ENCODE data around the gene SYDE2. TPM values are rescaled to one million over a fixed set of nuclear protein-coding genes. Genes with fewer than 3 reads are reported as not detected.
A peak's percentile ranks its signal among the peaks of the same experiment; 100 is the strongest.
"Not testable (repeated sequence)": the region's sequence is repeated elsewhere in the genome, so short reads cannot be mapped to it uniquely, and the experiment has no call there.

The SYDE2 gene
- total RNA-seq, 1 donor from 2014 or later: 19.8 TPM

DNA sequence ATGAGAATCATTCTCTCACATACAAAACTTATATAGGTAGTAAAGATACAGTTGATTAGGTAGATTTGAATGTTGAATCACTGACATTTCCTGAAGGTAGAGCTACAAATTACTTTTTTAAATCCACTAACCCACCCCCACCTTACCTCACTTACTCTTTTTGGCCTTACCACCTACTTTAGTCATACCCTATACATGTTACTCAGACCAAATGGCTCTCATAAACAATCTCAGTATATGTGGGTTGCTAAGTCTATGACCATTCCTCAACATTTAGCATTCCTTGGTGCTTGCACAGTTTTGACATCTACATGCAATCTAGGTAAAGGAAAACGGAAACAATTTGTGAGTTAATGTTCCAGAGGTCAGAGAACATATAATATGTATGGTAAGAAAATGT is 26.3 kb downstream of the SYDE2 start:
- no peak for DNase-seq (ENCODE audit: low spot score)

DNA sequence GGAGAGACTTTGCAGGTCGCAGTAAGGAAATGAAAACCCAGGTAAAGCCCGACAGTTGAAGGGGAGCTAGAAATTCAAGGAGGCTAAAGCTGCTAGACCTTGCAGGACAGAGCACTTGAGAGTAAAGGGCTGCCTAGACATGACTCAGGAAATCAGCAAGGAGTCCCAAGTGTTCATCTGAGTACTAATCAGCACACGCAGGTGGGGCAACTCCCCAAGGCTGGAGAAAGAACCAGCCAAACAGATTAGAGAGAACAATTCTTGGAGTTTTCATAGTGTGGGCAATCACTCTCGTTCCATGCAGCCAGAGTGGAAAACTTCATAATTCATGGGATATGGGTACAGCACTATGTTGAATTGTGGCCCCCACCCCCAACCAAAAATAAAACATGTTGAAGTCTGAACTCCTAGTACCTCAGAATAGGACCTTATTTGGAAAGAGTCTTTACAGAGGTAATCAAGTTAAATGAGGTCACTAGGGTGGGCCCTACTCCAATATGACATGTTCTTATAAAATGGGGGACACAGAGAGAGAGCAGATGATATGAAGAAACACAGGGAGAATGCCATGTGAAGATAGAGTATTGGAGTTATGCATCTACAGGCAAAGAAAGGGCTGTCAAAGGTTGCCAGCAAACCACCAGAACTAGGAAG is 28.0 kb downstream of the SYDE2 start:
- no peak for DNase-seq (ENCODE audit: low spot score)

DNA sequence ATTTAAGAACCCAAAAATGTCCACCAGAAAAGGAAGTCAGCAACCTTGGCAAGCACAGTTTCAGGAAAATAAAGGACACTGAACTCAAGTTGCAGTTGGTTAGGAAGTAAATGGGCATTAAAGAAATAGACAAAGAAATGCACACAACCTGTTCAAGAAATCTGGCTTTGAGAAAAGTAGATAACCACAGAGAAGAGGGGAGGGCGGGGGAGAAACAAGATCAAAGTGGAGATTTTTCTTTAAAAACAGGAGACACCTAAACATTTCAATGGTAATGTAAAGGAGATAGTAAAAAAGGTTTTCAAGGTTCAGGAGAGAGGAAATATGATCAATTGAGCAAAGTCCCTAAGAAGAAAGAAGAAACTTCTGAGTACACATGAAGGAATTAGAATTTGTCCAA is 29.1 kb downstream of the SYDE2 start:
- no peak for DNase-seq (ENCODE audit: low spot score)

- DNase-seq (ENCODE audit: low spot score): no peak
Observed at GRCh38 chr1:85168884-85169283, 31.9 kb downstream of the SYDE2 start.

DNA sequence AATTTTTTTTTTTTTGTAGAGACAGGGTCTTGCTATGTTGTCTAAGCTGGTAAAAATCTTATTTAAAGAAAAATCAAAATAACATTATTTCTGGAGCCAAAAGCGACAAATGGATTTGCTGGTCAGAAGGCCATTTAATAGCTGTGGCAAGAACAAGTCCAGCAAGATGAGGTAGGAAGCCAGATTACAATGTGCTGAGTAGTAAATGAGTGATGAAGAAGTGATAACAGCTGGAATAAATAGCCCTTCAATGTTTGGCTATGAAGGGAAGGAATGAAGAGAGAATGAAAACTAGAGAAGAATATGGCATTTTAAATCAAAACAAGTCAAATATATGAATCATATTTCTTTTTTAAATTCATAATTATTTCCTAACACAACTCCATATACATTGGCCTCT is 34.5 kb downstream of the SYDE2 start:
- no peak for DNase-seq (ENCODE audit: low spot score)

DNA sequence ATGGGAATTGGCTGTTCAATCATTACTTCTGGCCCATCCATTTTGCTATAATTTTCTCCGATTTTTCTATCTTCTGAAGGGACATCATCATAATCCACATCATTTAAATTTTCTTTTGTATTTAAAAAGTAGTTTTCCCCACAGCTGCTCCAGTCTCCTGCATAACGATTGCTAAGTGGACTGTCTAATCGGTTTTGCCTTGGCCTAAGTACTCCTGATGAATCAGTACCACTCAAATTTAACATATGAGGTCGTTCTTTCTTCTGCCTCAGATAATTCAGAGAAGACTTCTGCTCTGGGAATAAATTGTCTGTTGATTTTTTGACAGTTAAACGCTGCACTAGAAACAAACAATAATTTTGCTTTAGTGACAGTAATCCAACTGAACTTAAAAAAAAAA is 41.9 kb downstream of the SYDE2 start:
- DNase-seq (ENCODE audit: low spot score): no peak

- no peak for DNase-seq (ENCODE audit: low spot score)
Observed at GRCh38 chr1:85157436-85157835, 43.4 kb downstream of the SYDE2 start.

DNA sequence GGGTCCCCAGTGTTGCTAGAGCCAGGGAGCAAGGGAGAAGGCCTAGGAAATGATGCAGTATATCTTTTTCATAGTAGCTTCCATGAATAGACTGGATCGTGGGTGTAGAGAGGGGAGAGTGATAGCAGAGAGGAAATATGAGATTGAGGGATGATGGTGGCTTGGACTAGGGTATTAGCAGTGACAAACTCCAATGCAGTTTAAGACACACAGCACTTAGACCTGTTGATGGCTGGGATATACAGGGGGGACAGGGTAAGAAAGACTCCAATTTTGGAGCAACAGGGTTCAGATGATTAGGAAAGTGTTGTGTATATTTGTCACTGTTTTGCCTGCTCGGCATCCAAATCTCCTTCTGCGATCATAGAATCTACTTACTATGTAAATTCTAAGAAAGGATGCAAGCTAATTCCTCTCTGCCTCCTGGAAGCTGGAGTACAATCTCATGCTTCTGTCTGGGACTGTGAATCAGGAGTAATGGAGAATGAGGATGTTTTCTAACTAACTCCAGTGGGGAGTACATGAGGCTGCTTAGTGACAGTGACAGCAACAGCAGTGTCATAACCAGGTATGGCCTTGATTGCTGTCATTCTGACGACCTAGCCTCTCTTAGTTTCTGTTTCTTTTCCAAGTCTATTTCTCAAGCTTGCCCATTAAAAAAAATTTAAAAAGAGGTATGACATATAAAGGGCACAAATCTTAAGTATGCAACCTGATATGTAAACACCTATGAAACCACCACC is 47.5 kb downstream of the SYDE2 start:
- DNase-seq (ENCODE audit: low spot score): no peak

GRCh38 chr1:85151446-85151845 is 49.4 kb downstream of the SYDE2 start:
- no peak for DNase-seq (ENCODE audit: low spot score)

DNA sequence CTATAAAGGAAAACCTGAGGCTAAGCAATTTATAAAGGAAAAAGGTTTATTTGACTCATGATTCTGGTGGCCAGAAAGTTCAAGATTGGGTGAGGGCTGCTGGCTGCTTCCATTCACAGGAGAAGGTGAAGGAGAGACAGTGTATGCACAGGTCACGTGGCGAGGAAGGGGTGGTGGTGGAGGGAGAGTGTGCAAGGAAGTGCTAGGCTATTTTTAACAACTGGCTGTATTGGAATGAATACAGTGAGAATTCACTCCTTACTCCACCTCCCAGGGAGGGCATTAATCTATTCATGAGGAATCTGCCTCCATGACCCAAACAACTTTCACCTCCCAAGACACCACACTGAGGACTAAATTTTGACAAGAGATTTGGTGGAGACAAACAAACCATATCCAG is 51.0 kb downstream of the SYDE2 start:
- no peak for DNase-seq (ENCODE audit: low spot score)

GRCh38 chr1:85148524-85149250 is 52.1 kb downstream of the SYDE2 start:
- DNase-seq (ENCODE audit: low spot score): no peak

- DNase-seq (ENCODE audit: low spot score): no peak
Observed at GRCh38 chr1:85146972-85147359, 53.9 kb downstream of the SYDE2 start.

DNA sequence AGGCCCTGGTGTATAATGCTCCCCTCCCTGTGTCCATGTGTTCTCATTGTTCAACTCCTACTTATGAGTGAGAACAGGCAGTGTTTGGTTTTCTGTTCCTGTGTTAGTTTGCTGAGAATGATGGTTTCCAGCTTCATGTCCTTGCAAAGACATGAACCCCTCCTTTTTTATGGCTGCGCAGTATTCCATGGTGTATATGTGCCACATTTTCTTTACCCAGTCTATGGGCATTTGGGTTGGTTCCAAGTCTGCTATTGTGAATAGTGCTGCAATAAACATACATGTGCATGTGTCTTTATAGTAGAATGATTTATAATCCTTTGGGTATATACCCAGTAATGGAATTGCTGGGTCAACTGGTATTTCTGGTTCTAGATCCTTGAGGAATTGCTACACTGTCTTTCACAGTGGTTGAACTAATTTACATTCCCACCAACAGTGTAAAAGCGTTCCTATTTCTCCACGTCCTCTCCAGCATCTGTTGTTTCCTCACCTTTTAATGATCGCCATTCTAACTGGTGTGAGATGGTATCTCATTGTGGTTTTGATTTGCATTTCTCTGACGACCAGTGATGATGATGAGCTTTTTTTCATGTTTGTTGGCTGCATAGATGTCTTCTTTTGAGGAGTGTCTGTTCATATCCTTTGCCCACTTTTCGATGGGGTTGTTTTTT is 54.4 kb downstream of the SYDE2 start:
- not testable (repeated sequence) for DNase-seq (ENCODE audit: low spot score)

DNA sequence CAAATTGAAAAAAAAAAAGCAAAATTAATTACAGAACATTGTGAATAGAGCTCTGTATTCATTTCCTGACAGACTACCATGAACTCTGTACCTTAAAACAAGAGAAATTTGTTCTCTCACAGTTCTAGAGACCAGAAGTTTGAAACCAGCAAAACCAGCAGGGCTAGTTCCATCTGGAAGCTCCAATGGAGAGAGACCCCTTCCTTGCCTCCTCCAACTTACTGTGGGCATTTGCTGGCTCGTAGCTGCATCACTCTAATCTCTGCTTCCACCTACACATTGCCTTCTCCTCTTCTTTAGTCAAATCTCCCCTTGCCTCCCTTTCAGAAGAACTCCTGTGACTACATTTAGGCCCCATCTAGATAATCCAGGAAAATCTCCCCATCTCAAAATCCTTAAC is 56.5 kb downstream of the SYDE2 start:
- DNase-seq (ENCODE audit: low spot score): no peak

- no peak for DNase-seq (ENCODE audit: low spot score)
Observed at GRCh38 chr1:85142753-85143152, 58.1 kb downstream of the SYDE2 start.

DNA sequence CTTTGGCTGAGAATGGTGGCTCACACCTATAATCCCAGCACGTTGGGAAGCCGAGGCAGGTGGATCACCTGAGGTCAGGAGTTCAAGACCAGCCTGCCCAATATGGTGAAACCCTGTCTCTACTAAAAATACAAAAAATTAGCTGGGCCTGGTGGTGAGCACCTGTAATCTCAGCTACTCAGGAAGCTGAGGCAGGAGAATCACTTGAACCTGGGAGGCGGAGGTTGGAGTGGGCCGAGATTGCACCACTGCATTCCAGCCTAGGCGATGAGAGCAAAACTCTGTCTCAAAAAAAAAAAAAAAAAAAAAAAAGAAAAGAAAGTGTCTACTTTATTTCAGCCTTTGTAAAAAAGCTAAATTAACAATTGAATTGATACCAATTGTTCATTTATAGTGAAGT is 62.4 kb downstream of the SYDE2 start:
- not testable (repeated sequence) for DNase-seq (ENCODE audit: low spot score)

- DNase-seq (ENCODE audit: low spot score): peak; percentile 87
Observed at GRCh38 chr1:85137660-85138059, 63.2 kb downstream of the SYDE2 start.

DNA sequence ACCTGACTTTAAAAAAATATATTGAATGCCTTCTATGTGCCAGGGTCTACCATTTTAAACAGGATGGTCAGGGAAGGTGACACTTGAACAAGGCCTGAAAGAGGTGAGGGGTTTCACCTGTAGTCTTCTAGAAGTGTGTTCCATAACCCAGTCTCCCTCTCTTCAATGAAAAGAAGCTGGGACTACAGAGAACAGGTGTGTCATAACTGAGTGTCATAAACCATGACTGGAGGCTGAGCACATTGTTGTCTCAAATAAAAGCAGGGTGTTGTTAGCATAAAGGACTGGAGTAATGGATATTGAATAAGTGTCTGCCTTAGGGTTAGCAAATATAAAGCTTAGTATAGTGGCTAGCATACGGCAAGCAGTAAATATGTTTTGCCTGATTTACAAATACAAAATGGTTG is 65.4 kb downstream of the SYDE2 start:
- DNase-seq (ENCODE audit: low spot score): no peak

DNA sequence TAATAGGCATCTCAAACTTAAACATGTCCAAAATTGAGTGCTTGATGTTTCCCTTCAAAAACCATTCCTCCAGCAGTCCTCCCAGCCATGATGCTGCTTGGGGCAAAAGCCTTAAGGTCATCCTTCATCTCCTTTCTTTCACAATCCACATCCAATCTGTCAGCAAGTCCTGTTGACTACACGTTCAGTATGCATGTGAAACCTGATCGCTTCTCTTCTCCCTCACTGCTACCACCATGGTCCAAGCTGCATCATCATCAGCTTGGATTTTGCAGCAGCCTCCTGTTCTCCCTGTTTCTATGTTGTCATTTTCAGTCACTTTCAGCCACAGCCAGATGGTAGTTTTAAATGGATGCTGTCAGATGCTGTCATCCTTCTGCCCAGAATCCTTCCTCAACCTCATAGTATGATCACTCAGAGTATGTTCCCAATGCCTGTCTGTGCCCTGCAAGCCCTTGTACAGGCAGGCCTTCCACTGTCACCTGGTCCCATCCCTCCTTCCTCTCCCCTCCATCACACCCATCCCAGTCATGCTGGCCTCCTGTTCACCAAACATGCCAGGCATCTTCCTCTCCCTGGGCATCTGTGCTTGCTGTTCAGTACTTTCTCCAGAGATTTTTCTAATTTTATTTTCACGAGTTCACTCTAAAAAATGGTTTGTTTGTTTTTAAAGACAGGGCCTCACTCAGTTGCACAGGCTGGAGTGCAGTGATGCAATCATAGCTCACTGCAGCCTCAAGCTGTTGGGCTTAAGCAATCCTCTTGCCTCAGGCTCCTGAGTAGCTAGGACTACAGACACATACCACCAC is 66.0 kb downstream of the SYDE2 start:
- DNase-seq (ENCODE audit: low spot score): no peak

GRCh38 chr1:85133565-85134159 is 67.2 kb downstream of the SYDE2 start:
- DNase-seq (ENCODE audit: low spot score): no peak

- no peak for DNase-seq (ENCODE audit: low spot score)
Observed at GRCh38 chr1:85132078-85132720, 68.6 kb downstream of the SYDE2 start.
